HepG2 (cell line): ENCODE measurements around the gene SCN4B. TPM values are rescaled to one million over a fixed set of nuclear protein-coding genes. Genes with fewer than 3 reads are reported as not detected.

Experiments used
- ATAC-seq: fragments of 200-7000 bp; cut with Tn5 transposase; 3 replicates; pipeline ENCODE4 v1.9.1; 2020; ENCODE audit warnings: mild to moderate bottlenecking, moderate library complexity
- BruUV-seq: library from RNA; stranded (reverse); fragments of 400-500 nt; replicated peaks from 2 replicates; lab custom pipeline; 2021; lab: Mats Ljungman, UMichigan
- CTCF ChIA-PET: fragments of 300-600 bp; formaldehyde crosslinking; extraction: SDS; loops from one replicate; lab custom pipeline; 2021; ENCODE audit warnings: low total read pairs, inconsistent platforms, low intra/inter-chr PET ratio; lab: Yijun Ruan, JAX
- POLR2A ChIA-PET: fragments of 350-600 bp; sonication (Branson Sonifier 250); formaldehyde crosslinking; loops from one replicate; lab custom pipeline; 2020; ENCODE audit warnings: antibody characterized with exemption, inconsistent platforms; lab: Yijun Ruan, JAX
- DNase-seq: peaks from one replicate; pipeline ENCODE4 v3.0.0-alpha.2; 2015; ENCODE audit warnings: low spot score
- FAIRE-seq: peaks from 3 replicates; lab custom pipeline; 2011; peaks lifted over from hg19 to GRCh38; lab: Jason Lieb, UNC
- H2AFZ ChIP-seq: one replicate; pipeline ENCODE4 v1.6.1; 2011; ENCODE audit warnings: low read length, inconsistent platforms
- H3K27ac ChIP-seq: fragments of 300-600 bp; 3 replicates; pipeline ENCODE4 v1.8.0; 2011; ENCODE audit warnings: mixed run types, mild to moderate bottlenecking, mixed read lengths, low read length, inconsistent platforms; ENCODE audit not compliant: insufficient read depth; ENCODE audit errors: extremely low read length
- H3K27me3 ChIP-seq, 2 experiments: fragments of 200-600 bp in 1 of 2; 2 replicates in 1 of 2; 3 replicates in 1 of 2; pipeline versions ENCODE4 v1.6.0 to v1.8.0; 2011; ENCODE audit warnings: low read length in 2 of 2, mild to moderate bottlenecking in 2 of 2, moderate library complexity in 2 of 2, inconsistent platforms in 1 of 2; ENCODE audit not compliant: insufficient read depth in 2 of 2, control insufficient read depth in 1 of 2
- H3K36me3 ChIP-seq, 2 experiments: fragments of 200-600 bp in 1 of 2; replicated peaks in 1 of 2; 2 replicates in 1 of 2; 3 replicates in 1 of 2; pipeline versions ENCODE4 v1.5.1 to v1.8.0; 2011; ENCODE audit warnings: low read length in 2 of 2, inconsistent platforms in 1 of 2; ENCODE audit not compliant: insufficient read depth in 2 of 2, control insufficient read depth in 1 of 2
- H3K4me1 ChIP-seq: 2 replicates; pipeline ENCODE4 v1.5.1; 2012; ENCODE audit warnings: low read length, inconsistent platforms; ENCODE audit not compliant: insufficient read depth
- H3K4me2 ChIP-seq: 2 replicates; pipeline ENCODE4 v1.6.0; 2011; ENCODE audit warnings: low read depth, low read length, inconsistent platforms
- H3K4me3 ChIP-seq, 3 experiments: fragments of 200-600 bp in 1 of 3; sonication (generic), shearing (Covaris generic) in 1 of 3; replicated peaks in 1 of 3; 2 replicates each; pipeline ENCODE4 v1.5.1; 2011 to 2016; ENCODE audit warnings: low read length in 3 of 3, inconsistent platforms in 2 of 3, low read depth in 2 of 3, mild to moderate bottlenecking in 2 of 3, control low read depth in 1 of 3, mixed read lengths in 1 of 3; ENCODE audit not compliant: insufficient read depth in 1 of 3
- H3K79me2 ChIP-seq: one replicate; pipeline ENCODE4 v1.6.1; 2011; ENCODE audit warnings: low read length, inconsistent platforms; ENCODE audit not compliant: insufficient read depth
- H3K9ac ChIP-seq: 2 replicates; pipeline ENCODE4 v1.6.0; 2011; ENCODE audit warnings: mild to moderate bottlenecking, low read depth, low read length, inconsistent platforms; ENCODE audit not compliant: insufficient read depth
- H3K9me3 ChIP-seq: 2 replicates; pipeline ENCODE4 v1.5.1; 2012; ENCODE audit warnings: mild to moderate bottlenecking, low read length
- H4K20me1 ChIP-seq: 2 replicates; pipeline ENCODE4 v1.6.0; 2011; ENCODE audit warnings: inconsistent platforms, mild to moderate bottlenecking, low read length, moderate library complexity; ENCODE audit not compliant: insufficient read depth
- HNRNPK ChIP-seq: fragments of 200-400 bp; formaldehyde crosslinking; IDR thresholded peaks from 2 replicates; pipeline ENCODE4 v1.6.1; 2018; ENCODE audit warnings: low read length, low read depth, moderate library complexity, mild to moderate bottlenecking; ENCODE audit not compliant: poor library complexity, severe bottlenecking
- MAF1 ChIP-seq: sonication (generic); formaldehyde crosslinking; IDR thresholded peaks from 2 replicates; pipeline ENCODE4 v1.5.0; 2020; ENCODE audit warnings: missing genetic modification reagents, borderline replicate concordance
- NFIB ChIP-seq: sonication (generic); formaldehyde crosslinking; IDR thresholded peaks from 2 replicates; pipeline ENCODE4 v1.9.0; 2021; ENCODE audit warnings: missing genetic modification reagents, mild to moderate bottlenecking, borderline replicate concordance
- REXO4 ChIP-seq: sonication (generic); formaldehyde crosslinking; IDR thresholded peaks from 2 replicates; pipeline ENCODE4 v1.8.0; 2022; ENCODE audit warnings: missing genetic modification reagents, mild to moderate bottlenecking, borderline replicate concordance
- TRIM24 ChIP-seq: sonication (generic); formaldehyde crosslinking; IDR thresholded peaks from 2 replicates; pipeline ENCODE4 v1.8.0; 2022; ENCODE audit warnings: mild to moderate bottlenecking, missing genetic modification reagents
- WGBS: methylation state at CpG from one replicate; pipeline ENCODE4 v1.1.6; 2017; ENCODE audit warnings: low lambda C conversion rate; 5-methylcytosine and 5-hydroxymethylcytosine counted together
- in situ Hi-C: cut with HindIII; loops from 2 replicates; pipeline ENCODE4 v1.10.0; 2017; ENCODE audit warnings: low pct_unique_long_range_greater_than_20kb; ENCODE audit not compliant: extremely low pct_ligation_motif_present
- intact Hi-C: fragments of 100-400 bp; cut with micrococcal nuclease; formaldehyde crosslinking; loops from one replicate; pipeline ENCODE4 v1.10.0; 2022; ENCODE audit not compliant: unreplicated experiment
- polyA plus RNA-seq, 8 experiments: library from polyadenylated mRNA; depleted of rRNA in 3 of 8; stranded (reverse) in 7 of 8; unstranded in 1 of 8; fragments of >200 nt; fragmentation: Illumina TruSeq in 4 of 8; extraction: Trizol in 4 of 8; gene quantifications; 2 replicates each; pipeline versions ENCODE4 v1.2.1 to v1.2.3, GENCODE V29; 2011 to 2016; ENCODE audit warnings: low read depth in 4 of 8, missing spikeins in 1 of 8, mixed read lengths in 1 of 8; ENCODE audit not compliant: insufficient read depth in 1 of 8
- total RNA-seq, 5 experiments: library from RNA; depleted of rRNA; stranded (reverse); fragments of >200 nt; fragmentation: Illumina TruSeq; extraction: Trizol; gene quantifications; 2 replicates each; pipeline ENCODE4 v1.2.3, GENCODE V29; 2016; ENCODE audit warnings: low read depth in 1 of 5
- TF ChIP-seq, protein P1 (sequence below): sonication (generic); formaldehyde crosslinking; IDR thresholded peaks from 2 replicates; pipeline ENCODE4 v1.4.0; 2020; ENCODE audit warnings: mild to moderate bottlenecking, missing genetic modification reagents
- TF ChIP-seq, protein P2 (sequence below): sonication (generic); formaldehyde crosslinking; IDR thresholded peaks from 2 replicates; pipeline ENCODE4 v1.8.0; 2022; ENCODE audit warnings: missing genetic modification reagents, mild to moderate bottlenecking, moderate library complexity, borderline replicate concordance
- TF ChIP-seq, protein P3 (sequence below): sonication (generic); formaldehyde crosslinking; IDR thresholded peaks from 2 replicates; pipeline ENCODE4 v1.4.0; 2020; ENCODE audit warnings: mild to moderate bottlenecking, missing genetic modification reagents
- TF ChIP-seq, protein P4 (sequence below): sonication (generic); formaldehyde crosslinking; IDR thresholded peaks from 2 replicates; pipeline ENCODE4 v1.4.0; 2020; ENCODE audit warnings: missing genetic modification reagents

The SCN4B gene
- total and polyA plus RNA-seq, 2 of the 13 experiments (the other 11 are each of a cell fraction or from before 2014, with no cell fraction given) = 0.04 to 0.29 TPM

DNA sequence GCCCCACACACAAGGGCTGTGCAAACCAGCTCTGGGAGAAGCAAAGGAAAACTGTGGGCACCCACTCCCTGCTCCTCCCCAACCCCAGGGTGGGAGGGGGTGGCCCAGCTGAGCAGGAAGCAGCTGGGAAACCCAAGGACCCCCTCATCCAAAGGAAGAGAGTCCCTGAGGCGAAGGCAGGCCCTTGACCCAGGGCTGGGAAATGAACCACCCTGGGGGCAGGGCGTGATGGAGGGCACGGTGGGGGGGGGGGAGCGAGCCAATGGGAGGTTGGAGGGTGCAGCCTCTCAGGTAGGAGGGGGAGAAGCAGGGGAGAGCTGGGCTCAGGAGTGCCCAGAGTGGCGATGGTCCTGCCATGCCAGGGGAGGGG is 16.8 kb downstream of the SCN4B start:
- CTCF ChIA-PET = no interaction called here
- TF ChIP-seq, protein P1, sequence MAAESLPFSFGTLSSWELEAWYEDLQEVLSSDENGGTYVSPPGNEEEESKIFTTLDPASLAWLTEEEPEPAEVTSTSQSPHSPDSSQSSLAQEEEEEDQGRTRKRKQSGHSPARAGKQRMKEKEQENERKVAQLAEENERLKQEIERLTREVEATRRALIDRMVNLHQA (CRISPR knock-in tag) = no peak
- no TSS peak for BruUV-seq
- Histone ChIP-seq H3K36me3 (no peaks in the 10 kb centered on the region), H2AFZ (no peak overlapping the region), H3K9me3 (no peaks in the 10 kb centered on the region), H3K27me3 (peaks cover 12 to 48% of the 10 kb centered on the region in 2 experiments; a peak in 4 of 5 replicates), H4K20me1 (no peaks in the 10 kb centered on the region), H3K79me2 (no peaks in the 10 kb centered on the region), H3K27ac (no peak overlapping the region), H3K4me1 (no peaks in the 10 kb centered on the region), H3K4me2 (no peak overlapping the region), H3K9ac (no peak overlapping the region), H3K4me3 (no peak overlapping the region)
- POLR2A ChIA-PET = no interaction called here
- WGBS = 33% methylated on average over 5 of the region's 5 CpGs
- in situ Hi-C loops = loop anchor here (25.0 kb wide), 1 partner anchor 352 kb away; no protein-coding TSS in a partner anchor
- no peak for FAIRE-seq
- ATAC-seq = no peak
- intact Hi-C loops = no loop called here
- DNase-seq = no peak

DNA sequence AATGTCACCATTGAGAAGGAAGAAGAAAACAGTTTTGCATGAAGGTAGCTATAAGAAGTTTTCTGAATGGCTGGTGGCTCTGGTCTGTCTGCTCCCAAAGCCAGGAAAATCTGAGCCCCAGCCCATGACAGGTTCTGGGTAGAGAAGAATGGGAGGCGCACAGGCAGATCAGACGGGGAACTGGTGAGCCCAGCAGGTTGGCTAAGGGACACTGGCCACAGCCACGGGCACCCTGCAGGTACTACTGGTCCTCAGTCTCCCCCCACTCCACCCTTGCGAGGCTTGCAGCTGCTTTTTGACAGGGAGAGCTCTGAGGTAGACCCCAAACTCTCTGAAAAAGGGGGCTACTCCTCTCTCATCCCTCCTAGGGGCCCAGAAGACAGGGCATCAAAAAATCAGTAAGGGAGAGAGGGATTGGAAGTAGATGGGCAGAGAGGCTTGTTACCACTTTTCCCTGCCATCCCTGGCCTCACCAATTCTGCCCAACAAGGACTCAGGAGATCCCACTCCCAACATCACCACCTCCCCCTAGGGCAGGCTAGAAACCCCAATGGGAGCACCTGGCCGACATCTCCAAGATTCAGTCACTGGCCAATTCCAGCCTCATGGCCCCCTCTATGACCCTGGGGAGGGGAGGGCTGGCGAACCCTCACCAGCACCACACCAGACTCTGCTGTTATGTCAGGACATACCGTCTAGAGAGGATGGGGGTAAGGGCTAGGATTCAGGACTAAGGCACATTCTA is 17.4 kb downstream of the SCN4B start:
- Histone ChIP-seq H2AFZ (no peak overlapping the region), H3K27ac (no peak overlapping the region), H3K9me3 (no peaks in the 10 kb centered on the region), H3K9ac (no peak overlapping the region), H4K20me1 (no peaks in the 10 kb centered on the region), H3K4me3 (no peak overlapping the region), H3K4me2 (no peak overlapping the region), H3K4me1 (no peaks in the 10 kb centered on the region), H3K79me2 (no peaks in the 10 kb centered on the region), H3K36me3 (no peaks in the 10 kb centered on the region), H3K27me3 (peaks cover 12 to 54% of the 10 kb centered on the region in 2 experiments; a peak in 4 of 5 replicates)
- DNase-seq (no peak), FAIRE-seq (no peak), ATAC-seq (no peak)
- no TSS peak for BruUV-seq
- in situ Hi-C loops (loop anchor here (25.0 kb wide), 1 partner anchor 352 kb away; no protein-coding TSS in a partner anchor), intact Hi-C loops (no loop called here)
- WGBS = 6% methylated on average over 5 of the region's 7 CpGs
- ChIA-PET POLR2A (no interaction called here), CTCF (no interaction called here)
- TF ChIP-seq NFIB (no peak), REXO4 (CRISPR knock-in tag) (no peak), TRIM24 (CRISPR knock-in tag) (no peak), MAF1 (CRISPR knock-in tag) (no peak), HNRNPK (no peak)
- TF ChIP-seq, protein P2, sequence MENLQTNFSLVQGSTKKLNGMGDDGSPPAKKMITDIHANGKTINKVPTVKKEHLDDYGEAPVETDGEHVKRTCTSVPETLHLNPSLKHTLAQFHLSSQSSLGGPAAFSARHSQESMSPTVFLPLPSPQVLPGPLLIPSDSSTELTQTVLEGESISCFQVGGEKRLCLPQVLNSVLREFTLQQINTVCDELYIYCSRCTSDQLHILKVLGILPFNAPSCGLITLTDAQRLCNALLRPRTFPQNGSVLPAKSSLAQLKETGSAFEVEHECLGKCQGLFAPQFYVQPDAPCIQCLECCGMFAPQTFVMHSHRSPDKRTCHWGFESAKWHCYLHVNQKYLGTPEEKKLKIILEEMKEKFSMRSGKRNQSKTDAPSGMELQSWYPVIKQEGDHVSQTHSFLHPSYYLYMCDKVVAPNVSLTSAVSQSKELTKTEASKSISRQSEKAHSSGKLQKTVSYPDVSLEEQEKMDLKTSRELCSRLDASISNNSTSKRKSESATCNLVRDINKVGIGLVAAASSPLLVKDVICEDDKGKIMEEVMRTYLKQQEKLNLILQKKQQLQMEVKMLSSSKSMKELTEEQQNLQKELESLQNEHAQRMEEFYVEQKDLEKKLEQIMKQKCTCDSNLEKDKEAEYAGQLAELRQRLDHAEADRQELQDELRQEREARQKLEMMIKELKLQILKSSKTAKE (CRISPR knock-in tag) = no peak
- TF ChIP-seq, protein P3, sequence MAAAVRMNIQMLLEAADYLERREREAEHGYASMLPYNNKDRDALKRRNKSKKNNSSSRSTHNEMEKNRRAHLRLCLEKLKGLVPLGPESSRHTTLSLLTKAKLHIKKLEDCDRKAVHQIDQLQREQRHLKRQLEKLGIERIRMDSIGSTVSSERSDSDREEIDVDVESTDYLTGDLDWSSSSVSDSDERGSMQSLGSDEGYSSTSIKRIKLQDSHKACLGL (CRISPR knock-in tag) = no peak
- TF ChIP-seq, protein P4, sequence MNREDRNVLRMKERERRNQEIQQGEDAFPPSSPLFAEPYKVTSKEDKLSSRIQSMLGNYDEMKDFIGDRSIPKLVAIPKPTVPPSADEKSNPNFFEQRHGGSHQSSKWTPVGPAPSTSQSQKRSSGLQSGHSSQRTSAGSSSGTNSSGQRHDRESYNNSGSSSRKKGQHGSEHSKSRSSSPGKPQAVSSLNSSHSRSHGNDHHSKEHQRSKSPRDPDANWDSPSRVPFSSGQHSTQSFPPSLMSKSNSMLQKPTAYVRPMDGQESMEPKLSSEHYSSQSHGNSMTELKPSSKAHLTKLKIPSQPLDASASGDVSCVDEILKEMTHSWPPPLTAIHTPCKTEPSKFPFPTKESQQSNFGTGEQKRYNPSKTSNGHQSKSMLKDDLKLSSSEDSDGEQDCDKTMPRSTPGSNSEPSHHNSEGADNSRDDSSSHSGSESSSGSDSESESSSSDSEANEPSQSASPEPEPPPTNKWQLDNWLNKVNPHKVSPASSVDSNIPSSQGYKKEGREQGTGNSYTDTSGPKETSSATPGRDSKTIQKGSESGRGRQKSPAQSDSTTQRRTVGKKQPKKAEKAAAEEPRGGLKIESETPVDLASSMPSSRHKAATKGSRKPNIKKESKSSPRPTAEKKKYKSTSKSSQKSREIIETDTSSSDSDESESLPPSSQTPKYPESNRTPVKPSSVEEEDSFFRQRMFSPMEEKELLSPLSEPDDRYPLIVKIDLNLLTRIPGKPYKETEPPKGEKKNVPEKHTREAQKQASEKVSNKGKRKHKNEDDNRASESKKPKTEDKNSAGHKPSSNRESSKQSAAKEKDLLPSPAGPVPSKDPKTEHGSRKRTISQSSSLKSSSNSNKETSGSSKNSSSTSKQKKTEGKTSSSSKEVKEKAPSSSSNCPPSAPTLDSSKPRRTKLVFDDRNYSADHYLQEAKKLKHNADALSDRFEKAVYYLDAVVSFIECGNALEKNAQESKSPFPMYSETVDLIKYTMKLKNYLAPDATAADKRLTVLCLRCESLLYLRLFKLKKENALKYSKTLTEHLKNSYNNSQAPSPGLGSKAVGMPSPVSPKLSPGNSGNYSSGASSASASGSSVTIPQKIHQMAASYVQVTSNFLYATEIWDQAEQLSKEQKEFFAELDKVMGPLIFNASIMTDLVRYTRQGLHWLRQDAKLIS (CRISPR knock-in tag) = no peak
